Glomerular visceral epithelial cell (primary cell): ENCODE measurements around the gene DOK3.

Experiments used
- DNase-seq: peaks from one replicate; pipeline ENCODE4 v3.0.0-alpha.2; 2016; ENCODE audit errors: extremely low spot score

DOK3 gene

DNA sequence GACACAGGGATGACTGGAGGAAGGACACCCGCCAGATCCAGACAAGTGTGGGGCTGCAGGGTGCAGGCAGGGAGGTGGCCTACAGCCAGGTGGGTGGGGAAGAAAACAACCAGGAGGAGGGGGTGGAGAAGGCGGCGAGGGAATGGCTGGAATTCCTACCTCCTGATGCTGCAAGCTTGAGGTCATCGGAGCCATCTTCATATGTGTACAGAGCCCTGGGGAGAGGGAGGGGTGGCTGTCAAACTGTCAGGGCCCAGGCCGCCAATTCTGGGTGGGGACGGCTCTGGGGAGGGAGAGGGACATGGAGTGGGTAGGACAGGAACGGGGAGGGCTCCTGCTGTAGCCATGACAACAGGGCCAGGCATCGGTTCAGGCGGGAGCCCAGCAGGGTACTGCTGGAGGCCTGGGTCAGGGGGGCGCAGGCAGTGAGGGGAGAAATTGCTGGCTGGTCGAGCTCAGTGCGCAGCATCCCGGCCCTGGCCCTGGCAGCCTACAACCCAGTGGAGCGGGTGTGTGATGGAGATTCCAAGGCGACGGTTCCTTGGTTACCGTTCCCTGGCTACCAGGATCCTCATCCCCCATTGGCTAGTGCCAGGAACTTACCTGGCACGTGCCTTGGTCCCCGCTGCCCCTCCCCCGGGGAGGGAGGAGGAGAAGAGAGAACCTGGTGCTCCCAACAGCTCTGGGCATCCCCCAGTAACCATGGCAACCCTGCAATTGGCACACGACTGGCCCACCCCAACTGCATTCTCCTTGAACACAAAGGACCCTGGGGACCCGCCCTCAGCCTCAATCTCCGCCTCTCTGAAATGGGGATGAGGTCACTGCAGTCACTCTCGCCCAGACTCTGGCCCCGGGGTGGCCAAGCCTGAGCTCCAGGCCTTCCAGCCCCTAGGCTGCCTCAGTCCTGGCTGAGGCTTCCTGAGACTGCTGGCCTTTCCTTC, 40.7 kb downstream of the DOK3 start:
- DNase-seq: no peak

DNA sequence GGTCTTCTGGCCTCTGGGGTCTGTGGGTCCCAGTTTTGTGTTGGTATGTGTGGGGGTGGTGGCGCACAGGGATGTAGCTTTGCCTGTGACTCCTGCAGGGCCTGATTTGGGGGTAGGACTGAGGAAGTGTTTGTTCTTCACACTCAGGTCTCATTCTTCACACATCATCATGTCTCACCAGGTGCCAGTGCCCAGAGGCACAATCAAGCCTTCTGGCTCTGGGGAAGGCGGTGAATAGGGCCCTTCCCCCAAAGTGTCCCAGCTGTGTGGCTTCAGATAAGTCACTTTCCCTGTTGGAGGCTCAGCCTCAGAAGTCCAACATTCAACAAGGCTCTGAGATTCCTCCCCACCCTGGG, 41.3 kb downstream of the DOK3 start:
- no peak for DNase-seq

DNA sequence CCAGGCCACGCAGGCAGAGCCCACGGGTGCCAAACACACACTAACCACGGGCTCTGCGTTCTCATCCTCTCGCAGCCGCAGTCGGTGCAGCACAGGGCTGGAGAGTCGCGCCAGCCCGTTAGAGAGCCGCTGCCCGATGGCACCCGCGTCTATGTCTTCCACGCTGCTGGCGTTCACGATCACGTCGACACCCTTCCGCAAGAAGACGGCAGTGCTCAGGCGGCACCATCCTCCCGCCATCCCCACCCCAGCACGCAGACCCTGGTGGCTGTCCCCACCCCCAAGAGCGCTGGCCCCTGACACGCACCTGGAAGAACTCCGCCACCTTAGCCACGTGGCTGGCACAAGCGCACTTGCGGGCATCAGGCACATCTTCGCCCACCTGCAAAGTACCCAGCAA, 42.2 kb downstream of the DOK3 start:
- no peak for DNase-seq

DNA sequence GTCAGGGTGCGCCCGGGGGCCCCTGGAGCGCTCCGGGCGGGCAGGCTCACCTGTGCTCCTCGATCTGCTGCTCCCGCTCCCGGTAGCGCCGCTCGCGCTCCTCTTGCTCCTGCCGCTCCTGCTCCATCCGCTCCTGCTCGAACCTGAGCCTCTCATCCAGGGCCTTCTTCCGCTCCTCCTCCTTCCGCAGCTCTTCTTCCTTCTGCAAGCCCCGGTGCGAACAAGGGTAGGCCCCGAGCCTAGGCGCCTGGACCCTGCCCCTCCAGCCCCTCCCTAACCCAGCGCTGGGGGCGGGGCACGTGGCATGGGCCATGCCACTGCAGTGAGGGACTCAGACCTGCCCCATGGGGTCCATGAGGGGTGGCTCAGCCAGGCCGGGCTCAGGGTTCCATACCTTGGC, 42.8 kb downstream of the DOK3 start:
- DNase-seq: no peak

DNA sequence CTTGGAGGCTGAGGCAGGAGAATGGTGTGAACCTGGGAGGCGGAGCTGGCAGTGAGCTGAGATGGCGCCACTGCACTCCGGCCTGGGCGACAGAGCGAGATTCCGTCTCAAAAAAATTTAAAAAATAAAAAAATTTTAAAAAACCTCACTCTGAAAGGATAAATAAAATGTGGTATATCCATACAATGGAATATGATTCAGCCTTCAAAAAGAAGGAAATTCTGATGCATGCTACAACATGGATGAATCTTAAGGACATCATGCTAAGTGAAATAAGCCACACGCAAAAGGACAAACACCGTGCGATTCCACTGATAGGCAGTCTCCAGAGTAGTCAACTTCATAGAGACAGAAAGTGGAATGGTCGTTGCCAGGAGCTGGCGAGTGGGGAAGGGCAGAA, 44.6 kb downstream of the DOK3 start:
- DNase-seq: no peak

DNA sequence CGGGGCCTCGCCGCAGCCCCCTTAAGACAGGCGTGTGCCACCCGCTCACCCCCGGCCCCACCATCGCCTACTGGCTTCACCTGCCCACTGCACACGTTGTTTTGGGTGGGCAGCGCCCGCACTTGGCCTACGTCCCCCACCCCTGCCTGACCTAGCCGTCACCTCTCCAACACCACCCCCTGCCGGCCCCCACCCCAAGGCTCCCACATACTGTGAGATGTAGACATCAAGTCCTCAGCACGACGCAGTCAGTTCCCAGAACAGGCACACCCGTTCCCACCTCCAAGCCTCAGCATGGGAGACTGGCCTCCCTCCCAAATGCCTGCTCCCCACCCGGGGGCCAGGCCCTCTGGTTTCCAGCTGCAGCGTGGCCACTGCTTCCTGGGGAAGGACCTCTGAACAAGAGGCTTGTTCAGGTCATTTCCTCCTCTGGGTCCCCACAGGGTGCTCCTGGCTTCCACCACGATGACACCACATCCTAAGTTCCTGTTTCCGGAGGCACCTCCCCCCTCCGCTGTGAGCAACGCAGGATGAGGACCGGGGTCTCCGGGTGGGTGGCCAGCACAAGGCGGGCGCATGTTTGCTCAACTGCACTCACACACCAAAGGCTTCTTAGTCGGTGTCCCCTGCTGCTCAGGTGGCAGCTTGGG, 47.5 kb downstream of the DOK3 start:
- DNase-seq: no peak

DNA sequence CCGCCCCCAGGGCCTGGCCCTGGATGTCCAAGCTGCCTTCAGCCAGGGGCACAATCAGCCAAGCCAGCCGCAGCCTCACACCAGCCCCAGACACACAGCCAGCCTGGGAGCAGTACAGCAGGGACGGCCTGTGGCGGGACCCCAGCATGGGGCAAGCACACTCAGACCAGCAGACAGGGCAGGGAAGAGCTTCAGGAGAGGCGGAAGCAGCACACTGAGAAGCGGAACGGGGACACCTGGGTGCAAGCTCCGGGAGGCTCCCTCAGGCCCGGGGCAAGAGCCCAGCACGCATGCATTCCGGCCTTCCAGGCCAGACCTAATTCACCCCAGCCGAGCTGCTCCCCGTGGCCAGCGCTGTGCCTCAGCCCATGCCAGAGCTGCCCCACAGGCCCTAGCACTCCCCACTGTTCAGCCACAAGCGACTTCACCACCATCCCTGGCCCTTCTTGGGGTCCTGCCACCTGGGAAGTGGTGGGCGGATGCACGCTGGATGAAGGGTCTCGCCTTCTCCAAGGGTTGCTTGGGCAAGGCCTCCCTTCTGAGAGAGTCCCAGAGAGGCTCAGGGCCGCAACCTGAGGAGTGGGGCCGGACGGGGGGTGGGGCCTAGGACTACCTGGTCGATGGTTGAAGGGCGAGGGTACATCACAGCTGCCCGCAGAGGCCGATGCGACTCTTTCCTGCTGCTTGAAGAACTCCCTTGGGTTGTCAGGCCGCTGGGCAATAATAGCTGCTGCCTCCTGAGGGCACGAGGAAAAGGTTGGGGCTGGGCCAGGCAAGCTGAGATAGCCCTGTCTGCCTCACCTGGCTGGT, 49.6 kb downstream of the DOK3 start:
- DNase-seq: no peak

DNA sequence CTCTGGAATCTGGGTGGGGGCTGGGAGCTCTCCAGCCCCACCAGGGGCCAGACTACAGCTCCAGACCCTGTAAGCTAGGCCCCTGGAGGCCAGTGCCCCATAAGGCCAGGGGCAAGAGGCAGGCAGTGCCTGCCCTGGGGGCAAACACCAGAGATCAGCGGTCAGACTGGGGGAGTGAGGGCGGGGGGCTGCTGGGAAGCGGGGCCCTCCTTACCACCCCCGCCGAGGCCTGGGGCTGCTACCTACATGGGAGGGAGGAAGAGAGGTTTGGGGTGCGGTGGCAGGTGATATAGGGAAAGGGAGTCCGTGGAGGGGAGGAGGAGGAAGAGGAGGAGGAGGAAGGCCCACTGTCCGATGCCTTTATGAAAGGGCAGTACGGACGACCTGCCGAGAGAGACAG, 50.3 kb downstream of the DOK3 start:
- no peak for DNase-seq

DNA sequence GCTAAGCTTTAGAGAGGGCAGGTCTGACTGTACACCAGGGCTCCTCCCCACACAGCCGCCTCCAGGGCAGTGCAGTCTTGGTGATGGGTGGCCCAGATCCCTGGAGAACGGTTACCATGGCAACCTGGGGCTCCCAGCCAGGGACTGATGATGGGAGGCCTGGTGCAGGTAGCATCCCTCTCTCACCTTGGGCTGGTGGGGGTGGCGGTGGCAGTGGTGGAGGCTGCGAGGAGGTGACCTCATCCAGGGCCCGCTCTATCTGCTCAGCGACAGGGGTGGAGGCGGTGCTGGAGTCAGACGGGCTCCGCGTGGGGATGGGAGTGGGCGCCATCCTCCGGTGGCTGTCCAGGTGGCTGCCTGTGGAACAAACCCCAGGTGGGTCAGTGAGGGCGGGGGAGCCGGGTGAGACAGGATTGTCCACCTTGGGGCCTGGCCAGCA, 50.7 kb downstream of the DOK3 start:
- peak; percentile 55 for DNase-seq

DNA sequence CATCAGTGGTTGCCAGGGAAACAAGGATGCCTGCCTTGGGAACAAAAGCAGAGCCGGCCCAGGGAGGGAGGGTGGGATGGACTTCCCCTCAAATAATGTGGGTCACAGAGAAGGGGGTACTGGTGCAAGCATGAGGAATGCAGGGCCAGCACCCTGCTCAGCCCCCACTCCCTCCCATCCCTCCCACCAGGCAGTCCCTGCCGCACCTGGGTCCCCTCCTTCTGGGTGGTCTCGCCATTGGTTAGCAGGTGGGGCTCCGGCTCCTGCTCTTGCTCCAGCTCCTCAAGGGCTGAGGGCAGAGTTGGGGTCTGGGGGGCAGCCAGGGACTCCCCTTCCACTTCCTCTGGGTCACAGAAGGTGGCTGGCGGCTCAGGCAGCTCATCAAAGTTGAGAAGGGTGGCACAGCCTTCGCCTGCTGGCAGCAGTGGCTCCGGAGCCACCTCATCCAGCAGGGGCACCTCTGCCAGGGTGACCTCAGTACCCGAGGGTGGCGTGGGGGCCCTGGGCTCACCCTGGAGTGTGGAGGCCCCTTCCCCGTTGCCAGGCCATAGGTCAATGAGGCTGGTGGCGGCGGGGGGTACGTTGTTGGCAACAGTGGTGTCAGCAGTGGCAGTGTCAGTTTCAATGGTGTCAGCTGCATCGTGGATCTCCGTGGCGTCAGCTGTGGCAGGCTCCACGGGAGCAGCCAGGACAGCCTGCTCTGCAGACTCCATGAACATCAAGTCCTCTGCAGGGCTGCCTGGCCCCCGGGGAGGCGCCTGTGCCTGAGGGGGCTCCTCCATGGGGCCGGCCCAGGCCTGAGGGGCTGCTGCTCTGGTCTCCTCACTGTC, 51.6 kb downstream of the DOK3 start:
- DNase-seq: no peak

DNA sequence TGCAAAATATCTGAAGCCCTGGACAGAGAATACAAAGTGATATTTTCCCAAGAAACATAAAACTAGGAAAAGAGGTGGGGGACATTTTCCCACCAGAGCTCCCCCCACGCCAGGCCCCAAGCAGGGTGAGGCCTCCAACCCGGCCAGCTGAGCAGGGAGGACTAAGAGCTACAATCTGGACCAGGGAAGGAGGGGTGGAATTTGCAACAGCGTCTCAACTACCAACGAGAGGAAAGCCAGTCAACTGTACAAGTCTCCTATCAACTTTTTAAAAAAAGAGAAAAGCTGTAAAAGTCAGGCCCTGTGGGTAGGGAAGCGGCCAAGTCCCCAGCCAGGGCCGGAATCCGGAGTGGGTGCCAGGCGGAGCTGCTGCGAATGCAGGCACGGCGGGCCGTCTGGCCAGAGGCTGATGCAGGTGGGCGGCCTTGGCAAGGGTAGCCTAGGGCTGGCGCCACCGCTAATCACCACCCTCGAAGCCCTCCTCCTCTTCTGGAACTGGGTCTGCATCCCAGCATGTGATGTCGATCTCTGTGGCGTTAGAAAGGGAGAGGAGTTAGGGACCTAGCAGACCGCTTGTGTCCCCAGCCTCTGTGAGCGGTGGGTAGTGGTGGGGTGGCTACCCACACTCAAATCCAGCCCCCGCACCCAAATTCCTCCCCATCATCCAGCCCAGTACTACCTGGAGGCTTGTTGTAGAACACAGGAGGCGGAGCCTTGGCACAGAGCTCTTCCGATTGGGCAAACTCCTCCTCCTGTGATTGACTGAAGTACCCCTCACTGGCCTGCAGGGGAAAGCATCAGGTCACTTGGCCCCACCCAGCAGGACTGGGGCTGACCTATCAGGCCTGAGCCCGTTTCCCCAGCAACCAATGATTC, 52.4 kb downstream of the DOK3 start:
- DNase-seq: peak; percentile 98

DNA sequence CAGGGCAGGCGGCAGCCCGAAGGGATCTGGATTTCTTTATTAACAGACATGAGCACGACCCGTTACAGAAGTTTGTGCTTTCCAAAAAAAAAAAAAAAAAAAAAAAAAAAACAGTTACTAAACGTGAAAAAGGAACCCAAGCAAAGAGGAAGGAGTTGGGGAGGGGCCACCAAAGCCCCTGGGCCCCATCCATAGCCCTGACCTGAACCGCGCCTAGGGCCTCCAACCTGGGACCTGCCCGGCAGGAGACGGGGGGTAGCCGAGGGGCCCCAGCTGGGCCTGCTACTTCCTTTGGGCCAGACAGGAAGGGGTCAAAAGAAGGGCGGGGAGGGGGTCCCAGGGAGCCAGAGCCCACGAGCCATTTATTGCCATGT, 53.0 kb downstream of the DOK3 start:
- no peak for DNase-seq

DNA sequence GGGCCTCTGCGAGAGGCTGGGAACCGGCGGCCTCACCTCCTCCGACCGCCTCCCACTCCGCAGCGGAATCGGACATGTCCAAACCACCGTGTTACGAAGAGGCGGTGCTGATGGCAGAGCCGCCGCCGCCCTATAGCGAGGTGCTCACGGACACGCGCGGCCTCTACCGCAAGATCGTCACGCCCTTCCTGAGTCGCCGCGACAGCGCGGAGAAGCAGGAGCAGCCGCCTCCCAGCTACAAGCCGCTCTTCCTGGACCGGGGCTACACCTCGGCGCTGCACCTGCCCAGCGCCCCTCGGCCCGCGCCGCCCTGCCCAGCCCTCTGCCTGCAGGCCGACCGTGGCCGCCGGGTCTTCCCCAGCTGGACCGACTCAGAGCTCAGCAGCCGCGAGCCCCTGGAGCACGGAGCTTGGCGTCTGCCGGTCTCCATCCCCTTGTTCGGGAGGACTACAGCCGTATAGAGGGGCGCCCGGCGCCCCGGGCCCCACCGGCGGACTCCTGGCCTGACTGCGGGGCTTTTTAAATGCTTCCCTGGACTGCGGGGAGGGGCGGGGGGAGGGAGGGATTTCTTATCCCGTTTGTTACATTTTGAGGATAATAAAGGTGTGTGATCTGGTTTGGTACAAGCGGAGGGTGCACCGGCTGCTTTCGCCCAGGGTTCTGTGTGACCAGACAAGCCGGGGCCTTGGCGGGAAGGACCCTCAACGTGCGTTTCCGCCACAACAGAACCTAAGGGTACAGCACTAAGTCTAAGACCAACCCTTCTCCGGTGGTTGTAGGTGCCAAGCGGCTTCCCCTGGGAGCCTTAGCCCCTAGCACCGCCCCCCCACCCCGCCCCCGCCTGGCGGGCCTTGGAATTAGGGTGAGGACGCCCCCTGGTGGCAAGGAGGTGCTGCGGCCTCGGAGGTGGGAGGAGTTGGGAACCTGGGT, 53.7 kb downstream of the DOK3 start:
- peak; percentile 95 for DNase-seq

DNA sequence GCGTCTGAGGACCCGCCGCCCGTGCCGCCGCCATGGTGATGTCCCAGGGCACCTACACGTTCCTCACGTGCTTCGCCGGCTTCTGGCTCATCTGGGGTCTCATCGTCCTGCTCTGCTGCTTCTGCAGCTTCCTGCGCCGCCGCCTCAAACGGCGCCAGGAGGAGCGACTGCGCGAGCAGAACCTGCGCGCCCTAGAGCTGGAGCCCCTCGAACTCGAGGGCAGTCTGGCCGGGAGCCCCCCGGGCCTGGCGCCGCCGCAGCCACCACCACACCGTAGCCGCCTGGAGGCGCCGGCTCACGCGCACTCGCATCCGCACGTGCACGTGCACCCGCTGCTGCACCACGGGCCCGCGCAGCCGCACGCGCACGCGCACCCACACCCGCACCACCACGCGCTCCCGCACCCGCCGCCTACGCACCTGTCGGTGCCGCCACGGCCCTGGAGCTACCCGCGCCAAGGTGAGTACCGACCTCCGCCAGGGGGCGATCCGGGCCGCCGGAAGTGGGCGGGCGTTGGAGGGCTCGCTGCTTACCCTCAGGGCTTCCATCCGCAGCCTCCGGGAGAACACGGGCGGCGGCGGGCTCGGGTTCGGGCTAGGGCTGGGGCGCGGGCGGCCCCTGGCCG, 54.5 kb downstream of the DOK3 start:
- DNase-seq: peak; percentile 84

DNA sequence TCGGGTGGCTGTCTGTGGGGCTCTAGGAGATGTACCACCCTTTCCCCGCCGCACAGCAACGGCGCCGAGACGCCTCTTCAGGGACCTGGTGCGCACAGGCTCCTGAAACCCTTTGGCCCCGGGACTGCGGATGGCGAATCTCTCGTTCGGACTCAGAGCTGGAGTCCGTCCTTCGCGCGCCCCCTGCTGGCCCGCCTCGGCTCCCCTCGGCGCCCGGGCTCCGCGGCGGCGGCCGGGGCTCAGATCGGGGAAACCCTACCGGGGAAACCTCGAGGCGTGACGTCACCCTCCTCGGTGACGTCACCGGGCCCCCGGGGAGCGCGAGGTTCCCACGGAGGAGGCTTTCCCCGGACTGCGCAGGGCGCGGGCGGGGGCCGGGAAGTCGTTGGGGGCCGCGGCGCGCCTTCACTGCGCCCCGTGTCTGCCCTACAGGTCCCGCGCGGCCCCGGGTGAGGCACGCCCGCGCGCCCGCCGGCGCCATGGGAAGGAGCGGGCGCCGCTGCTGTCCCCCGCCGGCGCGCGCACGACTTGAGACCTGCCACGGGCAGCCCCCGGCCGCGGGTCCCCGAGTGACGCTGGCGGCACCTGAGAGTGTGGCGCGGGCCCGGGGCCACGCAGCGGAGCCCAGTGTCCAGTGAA, 55.1 kb downstream of the DOK3 start:
- DNase-seq: peak; percentile 95

DNA sequence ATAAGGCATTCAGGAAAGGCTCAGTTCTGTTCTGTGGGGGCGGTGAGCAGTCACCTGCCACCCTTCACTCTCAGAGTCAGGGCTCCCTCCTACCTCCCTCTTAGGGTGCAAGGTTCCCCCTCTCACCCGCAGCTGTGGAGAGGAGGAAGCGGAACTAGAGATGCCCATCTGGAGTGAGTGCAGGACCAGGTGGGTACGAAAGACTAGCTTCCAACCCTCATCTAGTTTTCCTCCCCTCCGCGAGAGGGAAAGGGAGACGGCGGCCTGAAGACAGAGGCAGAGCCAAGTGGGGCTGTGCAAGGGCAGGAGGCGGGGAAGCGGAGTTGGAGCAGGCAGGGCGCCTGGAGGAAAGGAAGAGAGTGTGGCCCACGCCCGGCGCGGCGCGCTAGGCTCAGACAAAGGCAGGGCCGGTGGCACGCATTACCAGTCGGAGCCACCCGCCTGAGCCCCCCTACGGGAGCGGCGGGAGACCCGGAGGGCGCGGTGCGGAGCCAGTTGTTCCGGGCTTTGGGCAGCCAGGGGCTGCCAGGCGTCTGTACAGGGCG, 55.7 kb downstream of the DOK3 start:
- no peak for DNase-seq

DNA sequence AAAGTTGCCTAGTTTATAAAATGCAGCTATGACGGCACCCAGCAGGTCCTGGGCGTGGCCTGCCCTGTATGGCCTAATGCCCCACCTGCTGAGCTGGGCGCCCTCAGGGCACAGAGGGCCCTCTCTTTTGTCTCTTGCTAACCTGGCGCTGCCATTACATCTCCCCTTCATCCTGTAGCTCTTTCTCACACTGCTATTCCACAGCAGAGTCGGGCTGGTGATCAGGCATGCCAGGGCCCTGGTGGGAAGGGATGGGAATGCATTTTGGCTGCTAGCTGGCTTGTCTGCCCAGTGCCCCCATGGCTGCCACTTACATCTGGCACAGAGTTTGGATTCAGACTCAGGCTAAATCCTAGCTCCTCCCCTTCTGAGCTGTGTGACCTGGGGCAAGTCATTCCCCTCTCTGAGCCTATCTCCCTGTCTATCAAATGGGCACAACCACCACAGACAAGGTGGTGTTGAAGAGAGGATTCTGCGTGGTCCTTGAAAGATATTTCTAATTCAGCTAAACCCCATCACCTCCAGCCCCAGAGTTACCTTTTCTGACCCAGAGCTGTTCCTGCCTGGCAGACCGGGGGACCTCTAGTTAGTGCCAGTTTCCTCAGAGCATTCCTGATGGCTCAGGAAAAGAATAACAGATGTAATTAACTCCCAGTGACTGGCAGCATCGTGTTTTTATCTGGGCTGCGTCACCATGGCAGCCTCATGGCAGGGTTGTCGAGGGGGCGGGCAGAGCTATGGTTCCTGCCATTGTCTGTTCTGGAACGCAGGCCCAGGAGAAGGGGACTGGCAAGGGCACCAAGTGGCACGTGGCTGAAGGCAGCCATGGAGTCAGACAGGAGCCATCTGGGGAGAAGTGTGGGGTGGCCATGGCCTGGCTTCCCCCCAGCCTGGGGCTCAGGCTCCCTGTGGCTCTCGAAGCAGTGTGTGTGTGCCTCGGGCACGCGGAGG, 56.7 kb downstream of the DOK3 start:
- DNase-seq: no peak
